Spleen (tissue), 7 donors: ENCODE data around the gene PAM.

Experiments
- CTCF ChIP-seq, 11 experiments: fragments of 200-600 bp in 7 of 11; fragments of 450-650 bp in 4 of 11; sonication (generic) in 4 of 11; IDR thresholded peaks in 8 of 11; conservative IDR thresholded peaks in 3 of 11; 1 replicate in 7 of 11; 2 replicates in 4 of 11; pipeline versions ENCODE4 v1.4.0 to v1.8.0; 2016 to 2021; ENCODE audit warnings: antibody characterized with exemption in 11 of 11, inconsistent platforms in 4 of 11, mild to moderate bottlenecking in 1 of 11
- POLR2A ChIP-seq, 3 donors: fragments of 450-650 bp; IDR thresholded peaks; one replicate each; pipeline ENCODE4 v1.5.1; 2017; ENCODE audit warnings: antibody characterized with exemption in 3 of 3, mild to moderate bottlenecking in 1 of 3
- donor health status: DM: no; HTN: no; CAD: no; lungs with moderate emphysema.
- donor health status: DM: no; HTN: no; CAD: no.
- donor health status: DM: no; HTN: no; CAD: no.

- TF ChIP-seq CTCF (IDR thresholded peaks at IDR 0.05 in 8 of 11, conservative IDR thresholded peaks at IDR 0.05 in 3 of 11) (no peak), POLR2A (IDR thresholded peaks at IDR 0.05) (no peak)
Observed at GRCh38 chr5:102916109-102916508, 161.0 kb downstream of the PAM start.
